ENCODE measurements around the gene RETREG3.

Gene RETREG3

GRCh38 chr17:42566883-42567573, 42.1 kb downstream of the RETREG3 start, which contains the start of gene MLX:
Gene MLX (plus strand): TSS chr17:42567100. CDS start chr17:42567125, 25 bp downstream.
- H3K4me3 ChIP-seq (ENCODE audit: low read depth, low read length) = peak within 1 kb of the TSS; percentile 82
- TF ChIP-seq, protein P1, sequence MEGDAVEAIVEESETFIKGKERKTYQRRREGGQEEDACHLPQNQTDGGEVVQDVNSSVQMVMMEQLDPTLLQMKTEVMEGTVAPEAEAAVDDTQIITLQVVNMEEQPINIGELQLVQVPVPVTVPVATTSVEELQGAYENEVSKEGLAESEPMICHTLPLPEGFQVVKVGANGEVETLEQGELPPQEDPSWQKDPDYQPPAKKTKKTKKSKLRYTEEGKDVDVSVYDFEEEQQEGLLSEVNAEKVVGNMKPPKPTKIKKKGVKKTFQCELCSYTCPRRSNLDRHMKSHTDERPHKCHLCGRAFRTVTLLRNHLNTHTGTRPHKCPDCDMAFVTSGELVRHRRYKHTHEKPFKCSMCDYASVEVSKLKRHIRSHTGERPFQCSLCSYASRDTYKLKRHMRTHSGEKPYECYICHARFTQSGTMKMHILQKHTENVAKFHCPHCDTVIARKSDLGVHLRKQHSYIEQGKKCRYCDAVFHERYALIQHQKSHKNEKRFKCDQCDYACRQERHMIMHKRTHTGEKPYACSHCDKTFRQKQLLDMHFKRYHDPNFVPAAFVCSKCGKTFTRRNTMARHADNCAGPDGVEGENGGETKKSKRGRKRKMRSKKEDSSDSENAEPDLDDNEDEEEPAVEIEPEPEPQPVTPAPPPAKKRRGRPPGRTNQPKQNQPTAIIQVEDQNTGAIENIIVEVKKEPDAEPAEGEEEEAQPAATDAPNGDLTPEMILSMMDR (IDR thresholded peaks at IDR 0.05; ENCODE audit: borderline replicate concordance, insufficient read depth, low read depth, low read length) = no peak

- TF ChIP-seq, protein P1 (IDR thresholded peaks at IDR 0.05; ENCODE audit: borderline replicate concordance, insufficient read depth, low read depth, low read length) = no peak
- H3K4me3 ChIP-seq (ENCODE audit: low read depth, low read length) = peak overlapping the region; percentile 82
These were observed 42.8 kb downstream of the RETREG3 start for GRCh38 chr17:42566215-42566882.

- TF ChIP-seq, protein P1 (IDR thresholded peaks at IDR 0.05; ENCODE audit: borderline replicate concordance, insufficient read depth, low read depth, low read length) = no peak
- no peak overlapping the region for H3K4me3 ChIP-seq (ENCODE audit: low read depth, low read length)
These were observed 43.5 kb downstream of the RETREG3 start for GRCh38 chr17:42565523-42566214.

DNA sequence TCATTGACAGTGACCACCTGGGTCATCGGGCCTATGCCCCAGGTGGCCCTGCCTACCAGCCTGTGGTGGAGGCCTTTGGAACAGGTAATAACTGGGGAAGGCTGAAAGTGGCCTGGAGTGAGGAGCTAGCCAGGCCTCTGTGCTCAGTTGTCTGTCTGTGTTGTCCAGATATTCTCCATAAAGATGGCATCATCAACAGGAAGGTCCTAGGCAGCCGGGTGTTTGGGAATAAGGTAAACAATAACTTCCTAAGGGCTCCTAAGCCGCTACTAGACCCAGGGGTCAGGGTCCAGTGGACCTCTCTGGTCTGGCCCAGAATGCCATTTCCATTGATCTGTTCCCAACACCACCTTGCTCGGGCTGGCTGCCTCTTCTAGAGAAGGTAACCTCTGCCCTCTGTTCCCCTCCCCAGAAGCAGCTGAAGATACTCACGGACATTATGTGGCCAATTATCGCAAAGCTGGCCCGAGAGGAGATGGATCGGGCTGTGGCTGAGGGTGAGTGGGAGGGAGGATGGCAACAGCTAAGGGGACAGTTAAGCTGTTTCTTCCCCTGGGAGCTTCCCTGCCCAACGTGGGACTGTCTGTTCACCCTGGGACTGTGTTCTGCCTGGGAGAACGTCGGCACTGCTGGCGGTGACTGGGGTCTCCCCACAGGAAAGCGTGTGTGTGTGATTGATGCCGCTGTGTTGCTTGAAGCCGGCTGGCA, 44.2 kb downstream of the RETREG3 start:
- TF ChIP-seq, protein P1 (IDR thresholded peaks at IDR 0.05; ENCODE audit: borderline replicate concordance, insufficient read depth, low read depth, low read length) = no peak
- no peak overlapping the region for H3K4me3 ChIP-seq (ENCODE audit: low read depth, low read length)

DNA sequence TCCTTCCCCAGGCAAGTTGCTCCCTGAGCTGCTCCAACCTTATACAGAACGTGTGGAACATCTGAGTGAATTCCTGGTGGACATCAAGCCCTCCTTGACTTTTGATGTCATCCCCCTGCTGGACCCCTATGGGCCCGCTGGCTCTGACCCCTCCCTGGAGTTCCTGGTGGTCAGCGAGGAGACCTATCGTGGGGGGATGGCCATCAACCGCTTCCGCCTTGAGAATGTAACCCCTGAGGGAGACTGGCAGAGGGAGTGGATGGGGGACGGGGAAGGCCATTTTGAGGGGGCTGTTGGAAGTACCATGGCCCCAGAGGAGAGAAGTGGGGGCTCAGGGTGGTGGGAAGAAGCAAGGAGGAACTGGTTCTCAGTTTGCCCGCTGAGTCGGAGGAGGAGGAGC, 45.2 kb downstream of the RETREG3 start:
- no peak overlapping the region for H3K4me3 ChIP-seq (ENCODE audit: low read depth, low read length)
- TF ChIP-seq, protein P1 (IDR thresholded peaks at IDR 0.05; ENCODE audit: borderline replicate concordance, insufficient read depth, low read depth, low read length) = no peak

- H3K4me3 ChIP-seq (ENCODE audit: low read depth, low read length) = peak overlapping the region; percentile 62
These were observed 45.6 kb downstream of the RETREG3 start for GRCh38 chr17:42563543-42563942.

More at GRCh38 chr17:42563543-42563942, 45.6 kb downstream of the RETREG3 start:
- TF ChIP-seq, protein P1 (IDR thresholded peaks at IDR 0.05; ENCODE audit: borderline replicate concordance, insufficient read depth, low read depth, low read length) = no peak

Measured in GM12875 (cell line).